CD4-positive, alpha-beta T cell treated with Interleukin-4 for 1 hour (primary cell): ENCODE measurements around the gene TRIM33.
"Not testable (repeated sequence)": the region's sequence is repeated elsewhere in the genome, so short reads cannot be mapped to it uniquely, and the experiment has no call there.

ENCODE experiments used
- DNase-seq, 2 donors: peaks; one replicate each; pipeline ENCODE4 v3.0.0-alpha.2; 2020 to 2022

Gene TRIM33

DNA sequence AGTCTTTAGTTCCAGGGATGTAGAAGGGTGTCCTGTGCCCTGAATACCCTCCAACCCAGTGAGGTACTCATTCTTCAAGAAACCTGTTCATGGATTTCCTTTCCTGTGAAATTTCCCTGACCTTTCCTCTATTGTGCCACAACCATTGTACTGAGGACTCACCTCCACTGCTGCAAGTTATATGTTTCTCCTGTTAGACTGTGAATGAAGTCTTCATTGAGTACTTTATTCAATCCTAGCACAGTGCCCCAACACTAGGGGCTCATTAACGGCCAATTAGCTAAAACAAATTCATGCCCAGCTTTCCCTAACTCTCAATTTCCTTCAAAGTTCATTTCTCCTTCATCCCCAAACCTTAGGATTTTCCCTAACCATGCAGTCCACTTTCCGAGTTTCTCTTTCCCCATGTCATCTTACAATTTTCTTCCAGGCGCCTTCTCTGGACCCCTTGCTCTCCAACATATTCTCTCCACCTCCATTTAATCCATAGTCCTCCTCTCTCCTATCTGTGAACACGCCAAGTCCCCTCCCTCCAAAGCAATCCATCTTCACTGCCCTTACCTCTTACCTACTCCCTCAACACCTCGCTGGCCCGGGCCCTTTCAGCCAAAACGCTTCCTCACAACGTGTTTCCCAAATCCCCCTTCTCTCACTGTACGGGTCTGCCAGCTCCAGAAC is 1.3 kb downstream of the TRIM33 start:
- DNase-seq, result no peak

DNA sequence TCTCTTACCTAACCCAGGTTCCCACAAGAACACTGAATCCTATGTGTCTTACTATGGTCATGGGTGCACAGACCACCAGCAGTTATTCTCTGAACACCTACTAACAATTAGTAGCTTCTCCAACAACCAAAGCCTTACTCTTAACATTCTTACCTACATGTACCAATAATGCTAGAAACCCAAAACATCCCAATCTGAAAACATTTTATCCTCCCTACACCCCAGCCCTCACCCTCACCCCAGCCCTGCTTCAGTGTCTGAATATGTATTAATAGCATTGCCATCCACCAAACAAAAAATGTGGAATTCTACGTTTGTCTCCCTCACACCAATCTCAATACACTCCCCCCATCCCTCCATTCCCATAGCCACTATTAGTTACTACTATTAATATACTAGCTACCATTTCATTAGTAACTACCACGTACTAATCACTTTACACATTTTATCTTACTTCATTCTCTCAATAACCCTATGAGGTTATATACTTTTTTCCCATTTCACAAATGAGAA is 2.6 kb downstream of the TRIM33 start:
- DNase-seq, result no peak

DNA sequence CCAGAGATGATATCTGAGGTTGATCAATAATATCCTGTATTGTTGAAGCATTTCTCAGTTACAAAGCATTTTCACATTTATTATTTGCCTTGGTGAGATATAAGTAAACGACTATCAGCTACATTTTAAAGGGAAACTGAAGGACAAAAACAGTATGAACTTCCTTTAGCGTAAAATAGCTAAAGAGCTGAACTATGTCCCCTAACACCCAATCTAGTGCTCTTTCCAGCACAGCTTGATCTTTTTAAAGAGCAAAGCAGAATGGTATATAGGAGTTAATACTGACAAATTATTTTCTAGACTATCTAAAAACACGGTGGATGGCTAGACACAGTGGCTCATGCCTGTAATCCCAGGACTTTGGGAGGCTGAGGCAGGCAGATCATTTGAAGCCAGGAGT is 3.5 kb downstream of the TRIM33 start:
- no peak for DNase-seq

DNA sequence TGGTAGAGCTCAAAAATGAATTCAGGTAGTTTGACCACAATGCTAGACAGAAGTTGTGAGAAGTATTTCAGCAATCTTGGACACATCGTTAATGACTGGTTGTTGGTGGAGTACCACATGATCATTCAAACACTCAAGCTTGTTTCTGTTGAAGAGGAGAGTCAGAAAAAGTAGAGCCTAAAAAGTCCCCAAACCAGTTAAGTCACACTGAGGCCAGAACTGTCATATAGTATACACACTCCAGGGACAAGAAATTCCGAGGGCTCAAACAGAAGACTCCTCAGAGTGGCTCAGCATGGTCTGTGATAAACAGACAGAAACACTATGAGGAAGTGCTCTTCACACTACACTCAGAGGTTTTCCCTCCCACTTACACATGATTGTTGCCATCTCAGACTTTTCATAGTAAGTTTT is 5.8 kb downstream of the TRIM33 start:
- DNase-seq, result no peak

DNA sequence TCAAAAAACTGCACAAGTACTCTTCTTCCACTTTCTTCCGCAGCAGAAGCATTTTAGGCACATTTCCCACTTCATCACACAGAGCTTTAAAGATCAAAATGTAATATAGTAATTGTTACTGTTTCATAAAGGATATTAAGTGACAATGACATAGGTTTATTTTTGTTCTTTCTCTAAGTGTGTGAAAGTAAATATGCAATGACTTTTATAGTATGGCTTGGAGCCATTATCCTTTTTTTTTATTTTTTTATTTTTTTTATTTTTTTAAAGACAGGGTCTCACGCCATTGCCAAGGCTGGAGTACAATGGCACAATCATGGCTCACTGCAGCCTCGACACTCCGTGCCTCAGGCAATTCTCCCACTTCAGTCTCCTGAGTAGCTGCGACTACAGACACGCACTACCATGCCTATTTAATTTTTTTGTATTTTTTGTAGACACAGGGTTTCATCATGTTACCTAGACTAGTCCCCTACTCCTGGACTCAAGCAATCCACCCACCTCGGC is 7.0 kb downstream of the TRIM33 start:
- no peak for DNase-seq

DNA sequence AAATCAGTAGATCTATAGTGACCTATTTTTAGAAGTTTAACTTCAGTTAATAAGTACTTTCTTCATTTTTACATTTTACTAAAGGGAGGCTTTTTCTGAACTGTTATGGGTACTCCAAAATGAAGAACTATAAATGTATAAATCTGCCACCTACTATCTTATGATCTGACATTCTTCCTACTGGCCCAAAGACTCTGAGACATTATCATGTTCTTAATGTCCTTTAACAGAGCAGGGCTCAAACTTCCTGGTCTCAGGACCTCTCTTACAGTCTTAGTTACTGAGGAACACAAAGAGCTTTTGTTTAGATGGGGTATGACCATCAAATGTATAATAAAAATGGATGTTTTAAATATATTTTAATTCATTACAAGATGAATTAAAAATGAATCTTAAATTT is 8.9 kb downstream of the TRIM33 start:
- no peak for DNase-seq

DNA sequence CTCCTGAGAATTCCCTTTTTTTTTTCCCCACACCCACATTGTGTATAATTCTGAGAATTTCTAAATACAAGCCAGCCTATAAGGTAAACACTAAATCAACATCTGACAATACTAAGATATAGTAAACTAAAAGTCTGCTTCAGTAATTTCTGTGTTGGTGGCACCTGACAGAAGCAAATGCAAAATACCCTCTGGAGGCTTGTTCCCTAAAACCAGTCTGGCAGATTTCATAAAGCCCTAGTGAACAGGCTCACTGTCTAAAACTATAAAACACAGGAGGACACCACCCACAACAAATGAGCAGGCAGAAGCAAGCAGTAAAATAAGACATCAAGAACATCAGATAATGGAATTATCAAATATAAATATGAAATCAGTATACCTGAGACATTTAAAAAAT is 11.5 kb downstream of the TRIM33 start:
- DNase-seq, result no peak

DNA sequence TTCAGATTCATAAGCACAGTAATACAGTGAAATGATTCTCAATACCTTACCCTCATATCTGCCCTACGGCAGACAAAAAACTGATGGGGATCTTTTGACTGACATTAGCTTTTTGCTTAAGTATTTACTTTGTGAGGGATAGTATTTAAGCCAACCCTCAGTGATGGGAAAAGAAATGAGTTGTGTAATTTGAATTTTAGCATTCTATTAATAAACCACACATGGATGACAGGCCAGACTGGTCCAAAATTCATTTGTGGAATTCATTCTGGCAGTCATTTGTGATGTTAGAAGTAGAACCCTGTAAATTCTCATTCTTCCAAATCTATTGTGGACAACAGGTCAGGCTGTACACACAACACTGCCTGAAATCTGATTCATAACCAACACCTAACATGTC is 14.9 kb downstream of the TRIM33 start:
- no peak for DNase-seq

DNA sequence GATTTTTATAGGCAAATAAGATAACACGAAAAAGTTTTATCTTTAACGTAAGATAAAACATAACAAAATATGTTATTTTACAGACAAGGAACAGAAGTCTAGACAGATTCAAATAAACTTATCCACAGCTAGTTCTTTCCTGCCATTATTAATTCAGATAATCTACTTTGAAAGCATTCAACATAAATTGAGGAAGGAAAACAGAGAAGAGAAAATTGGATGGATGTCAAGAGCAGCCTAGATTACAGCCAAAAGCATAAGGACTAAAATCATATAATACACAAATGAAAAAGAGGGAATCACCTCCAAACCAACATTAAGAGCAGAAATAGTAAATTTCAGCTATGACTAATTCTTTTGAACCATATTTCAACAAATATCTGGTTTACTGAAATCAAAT is 15.5 kb downstream of the TRIM33 start:
- DNase-seq, result no peak

DNA sequence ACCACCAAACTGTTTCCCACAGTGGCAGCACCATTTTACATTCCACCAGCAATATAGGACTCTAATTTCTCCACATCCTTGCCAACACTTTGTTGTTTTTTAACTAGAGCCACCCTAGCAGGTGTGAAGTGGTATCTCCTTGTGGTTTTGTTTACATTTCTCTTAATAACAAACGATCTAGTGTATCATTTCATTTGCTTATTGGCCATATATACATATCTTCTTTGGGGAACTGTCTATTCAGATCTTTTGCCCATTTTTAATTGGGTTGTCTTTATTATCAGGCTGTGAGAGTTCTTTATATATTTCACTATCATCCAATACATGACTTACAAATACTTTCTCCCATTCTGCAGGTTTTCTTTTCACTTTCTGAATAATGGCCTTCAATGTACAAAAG is 18.0 kb downstream of the TRIM33 start:
- no peak for DNase-seq

DNA sequence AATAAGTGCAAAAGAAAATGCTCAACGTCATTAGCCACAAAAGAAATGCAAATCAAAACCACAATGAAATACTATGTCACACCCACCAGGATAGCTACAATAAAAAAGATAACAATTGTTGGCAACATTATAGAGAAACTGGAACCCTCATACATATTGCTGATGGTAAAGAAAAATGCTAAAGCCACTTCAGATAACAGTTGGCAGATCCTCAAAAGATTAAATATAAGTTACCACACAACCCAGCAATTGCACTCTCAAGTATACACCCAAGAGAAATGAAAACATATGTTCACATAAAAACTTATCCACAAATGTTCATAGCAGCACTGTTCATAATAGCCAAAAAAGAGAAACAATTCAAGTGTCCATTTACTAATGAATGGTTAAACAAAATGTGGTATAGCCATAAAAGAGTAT is 20.7 kb downstream of the TRIM33 start:
- DNase-seq, result no peak

DNA sequence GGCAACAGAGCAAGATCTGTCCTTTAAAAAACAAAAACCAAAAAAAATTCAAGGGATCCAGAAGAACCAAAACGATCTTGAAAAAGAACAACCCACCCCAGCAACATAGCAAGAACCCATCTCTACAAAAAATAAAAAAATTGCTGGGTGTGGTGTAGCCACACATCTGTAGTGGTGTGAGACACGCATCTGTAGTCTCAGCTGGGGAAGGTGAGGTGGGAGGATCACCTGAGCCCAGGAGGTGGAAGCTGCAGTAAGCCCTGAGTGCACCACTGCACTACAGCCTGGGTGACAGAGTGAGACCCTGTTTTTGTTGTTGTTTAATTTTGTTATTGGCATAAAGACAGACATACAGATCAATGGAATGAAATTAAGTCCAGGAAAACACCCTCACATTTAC is 22.3 kb downstream of the TRIM33 start:
- no peak for DNase-seq

DNA sequence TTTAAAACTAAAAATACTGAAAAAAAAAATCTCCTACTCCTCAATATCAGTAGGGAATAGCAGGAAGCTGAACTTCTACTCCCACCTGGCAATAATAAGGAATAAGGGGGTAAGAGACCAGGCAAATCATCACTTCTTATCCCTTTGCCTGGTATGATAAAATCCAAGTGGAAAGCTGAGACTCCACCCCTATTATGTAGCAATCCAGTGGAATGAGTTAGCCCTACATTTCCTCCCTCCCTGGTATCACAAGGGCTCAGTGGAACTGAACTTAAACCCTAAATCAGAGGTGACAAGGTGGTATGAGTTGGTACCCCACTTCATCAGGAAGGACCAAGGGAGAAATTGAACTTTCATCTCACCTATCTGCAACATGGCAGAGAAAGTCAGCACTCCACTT is 25.7 kb downstream of the TRIM33 start:
- DNase-seq, result no peak

DNA sequence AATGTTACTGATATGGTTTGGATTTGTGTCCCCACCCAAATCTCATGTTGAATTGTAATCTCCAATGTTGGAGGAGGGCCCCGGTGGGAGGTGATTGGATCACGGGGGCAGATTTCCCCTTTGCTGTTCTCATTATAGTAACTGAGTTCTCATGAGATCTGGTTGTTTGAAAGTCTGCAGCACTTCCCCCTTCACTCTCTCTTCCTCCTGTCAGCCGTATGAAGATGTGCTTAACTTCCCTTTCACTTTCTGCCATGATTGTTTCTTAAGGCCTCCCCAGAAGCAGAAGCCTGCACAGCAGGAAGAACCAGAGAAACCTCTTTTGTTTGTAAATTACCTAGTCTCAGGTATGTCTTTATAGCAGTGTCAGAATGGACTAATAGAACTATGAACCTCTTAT is 28.4 kb downstream of the TRIM33 start:
- peak; percentile 43 to 56 for DNase-seq

DNA sequence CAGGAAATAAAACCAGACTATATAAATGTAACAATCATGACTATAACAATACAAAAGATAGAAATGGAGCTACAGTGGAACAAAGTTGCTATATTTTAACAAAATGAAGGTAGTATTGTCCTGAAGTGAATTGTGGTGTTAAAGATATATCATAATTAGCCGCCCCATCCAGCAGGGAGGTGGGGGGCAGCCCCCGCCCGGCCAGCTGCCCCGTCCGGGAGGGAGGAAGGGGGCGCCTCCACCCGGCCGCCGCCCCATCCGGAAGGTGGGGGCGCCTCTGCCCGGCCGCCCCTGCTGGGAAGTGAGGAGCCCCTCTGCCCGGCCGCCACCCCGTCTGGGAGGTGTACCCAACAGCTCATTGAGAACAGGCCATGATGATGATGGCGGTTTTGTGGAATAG is 31.4 kb downstream of the TRIM33 start:
- DNase-seq, result not testable (repeated sequence)

DNA sequence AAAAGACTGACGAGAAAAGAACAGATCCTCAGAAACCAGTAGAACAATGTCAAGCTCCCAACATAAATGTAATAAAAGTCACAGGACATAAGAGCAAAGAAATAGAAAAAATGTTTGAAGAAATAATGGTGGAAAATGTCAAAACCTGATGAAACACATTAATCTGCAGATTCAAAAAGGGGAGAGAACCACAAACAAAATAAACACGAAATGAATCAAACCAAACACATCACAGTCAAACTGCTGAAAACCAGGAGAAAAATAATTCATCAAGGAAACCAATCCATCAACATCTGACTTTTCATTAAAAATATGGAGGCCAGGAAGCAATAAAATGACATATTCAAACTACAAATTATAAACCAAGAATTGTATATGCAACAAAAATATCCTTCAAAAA is 31.9 kb downstream of the TRIM33 start:
- no peak for DNase-seq

DNA sequence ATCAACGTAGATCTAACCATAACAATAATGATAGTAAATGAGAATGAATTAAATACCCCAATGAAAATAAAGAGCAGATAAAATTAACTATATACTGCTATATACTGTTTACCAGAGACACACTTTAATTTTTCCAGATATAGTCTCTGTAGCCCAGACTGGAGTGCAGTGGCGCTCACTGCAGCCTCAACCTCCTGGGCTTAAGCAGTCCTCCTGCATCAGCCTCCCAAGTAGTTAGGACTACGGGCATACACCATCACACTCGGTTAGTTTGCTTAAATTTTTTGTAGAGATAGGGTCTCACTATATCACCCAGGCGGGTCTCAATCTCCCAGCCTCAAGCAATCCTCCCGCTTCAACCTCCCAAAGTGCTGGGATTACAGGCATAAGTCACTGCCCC is 37.2 kb downstream of the TRIM33 start:
- no peak for DNase-seq

DNA sequence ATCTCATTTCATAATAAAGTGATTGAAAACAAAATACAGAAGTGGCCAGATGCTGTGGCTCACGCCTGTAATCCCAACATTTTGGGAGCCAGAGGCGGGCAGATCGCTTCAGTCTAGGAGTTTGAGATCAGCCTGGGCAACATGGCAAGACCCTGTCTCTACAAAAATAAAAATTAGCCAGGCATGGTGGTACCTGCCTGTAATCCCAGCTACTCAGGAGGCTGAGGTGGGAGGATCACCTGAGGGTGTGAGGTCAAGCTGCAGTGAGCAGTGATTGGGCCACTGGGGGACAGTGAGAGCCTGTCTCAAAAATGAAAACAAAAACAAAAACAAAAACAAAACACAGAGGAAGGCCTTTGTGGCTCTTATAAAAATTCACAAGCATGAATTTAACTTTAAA is 38.6 kb downstream of the TRIM33 start:
- DNase-seq, result no peak

DNA sequence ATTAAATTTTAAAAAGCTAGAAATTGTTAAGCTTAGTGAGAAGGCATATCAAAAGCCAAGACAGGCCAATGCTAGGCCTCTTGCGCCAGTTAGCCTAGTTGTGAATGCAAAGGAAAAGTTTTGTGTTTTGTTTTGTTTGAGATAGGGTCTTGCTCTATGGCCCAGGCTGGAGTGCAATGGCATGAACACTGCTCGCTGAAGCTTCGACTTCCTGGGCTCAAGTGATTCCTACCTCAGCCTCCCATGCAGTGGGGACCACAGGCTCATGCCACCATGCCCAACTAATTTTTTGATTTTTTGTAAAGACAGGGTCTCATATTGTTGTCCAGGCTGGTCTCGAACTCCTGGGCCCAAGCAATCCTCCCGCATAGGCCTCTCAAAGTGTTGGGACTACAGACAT is 40.3 kb downstream of the TRIM33 start:
- DNase-seq, result no peak

DNA sequence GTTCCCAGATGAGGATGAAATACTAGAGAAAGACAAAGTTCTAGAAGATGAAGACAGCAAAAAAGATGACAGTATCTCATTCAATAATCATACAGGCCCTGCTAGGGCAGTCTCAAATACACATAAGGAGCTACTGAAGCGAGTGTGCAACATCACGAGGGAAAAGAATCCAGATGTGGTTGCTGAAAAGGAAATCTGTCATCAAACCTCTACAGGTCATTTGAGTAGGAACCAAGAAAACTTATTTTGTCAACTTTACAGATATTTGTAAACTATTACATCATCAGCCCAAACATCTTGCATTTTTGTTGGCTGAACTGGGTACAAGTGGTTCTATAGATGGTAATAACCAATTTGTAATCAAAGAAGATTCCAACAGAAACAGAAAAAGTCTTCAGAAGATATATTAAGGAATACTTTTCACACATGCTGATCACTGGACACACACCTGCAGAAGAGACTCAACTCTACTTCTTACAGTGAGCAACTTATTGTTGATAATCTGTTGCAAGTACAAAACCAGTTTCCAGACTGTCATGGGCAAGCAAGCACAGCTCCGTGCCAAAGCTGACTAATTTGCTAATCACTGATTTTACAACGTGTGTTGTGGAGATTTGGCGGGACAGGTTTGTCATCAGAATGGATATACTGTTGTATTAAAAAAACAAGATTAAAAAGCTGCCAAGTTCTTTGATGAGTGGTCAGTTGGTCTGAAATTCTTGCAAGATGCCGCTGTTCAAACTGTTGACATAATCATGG is 42.1 kb downstream of the TRIM33 start:
- no peak for DNase-seq

DNA sequence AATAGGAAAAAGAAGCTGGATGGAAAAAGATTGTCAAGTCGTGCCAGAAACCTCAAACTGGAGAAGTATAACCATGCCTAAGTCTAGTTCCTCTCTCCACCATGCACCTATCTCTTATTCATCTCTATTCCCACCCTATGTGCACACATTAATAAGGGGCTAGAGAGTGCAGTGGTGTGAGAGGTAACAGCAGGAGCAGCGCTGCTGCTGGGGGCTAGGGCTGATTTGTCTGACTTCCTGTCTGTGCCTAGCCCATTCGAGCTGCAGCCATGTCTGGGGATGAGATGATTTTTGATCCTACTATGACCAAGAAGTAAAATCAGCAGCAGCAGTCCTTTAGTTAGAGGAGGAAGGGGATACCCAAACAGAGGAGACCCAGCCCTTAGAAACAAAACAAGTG is 43.0 kb downstream of the TRIM33 start:
- no peak for DNase-seq

DNA sequence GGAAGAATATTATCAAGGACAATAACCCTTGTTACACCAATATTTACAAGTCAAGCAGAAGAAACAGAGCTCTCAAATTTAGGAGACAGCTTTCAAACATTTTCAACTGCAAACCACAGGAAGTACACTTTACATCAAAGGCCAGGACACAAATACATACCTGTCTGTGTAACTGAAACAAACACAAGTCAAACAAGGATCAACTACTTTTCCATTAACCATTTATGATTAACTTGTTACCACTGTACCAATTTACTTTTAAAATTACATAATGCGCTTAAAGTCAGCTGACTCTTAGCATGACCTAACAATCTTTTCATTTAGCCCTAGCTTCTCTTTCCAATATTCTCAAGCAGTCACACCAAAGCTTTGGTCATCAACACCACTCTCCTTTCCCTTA is 43.5 kb downstream of the TRIM33 start:
- peak in 1 of 2 donors; percentile 29 for DNase-seq

DNA sequence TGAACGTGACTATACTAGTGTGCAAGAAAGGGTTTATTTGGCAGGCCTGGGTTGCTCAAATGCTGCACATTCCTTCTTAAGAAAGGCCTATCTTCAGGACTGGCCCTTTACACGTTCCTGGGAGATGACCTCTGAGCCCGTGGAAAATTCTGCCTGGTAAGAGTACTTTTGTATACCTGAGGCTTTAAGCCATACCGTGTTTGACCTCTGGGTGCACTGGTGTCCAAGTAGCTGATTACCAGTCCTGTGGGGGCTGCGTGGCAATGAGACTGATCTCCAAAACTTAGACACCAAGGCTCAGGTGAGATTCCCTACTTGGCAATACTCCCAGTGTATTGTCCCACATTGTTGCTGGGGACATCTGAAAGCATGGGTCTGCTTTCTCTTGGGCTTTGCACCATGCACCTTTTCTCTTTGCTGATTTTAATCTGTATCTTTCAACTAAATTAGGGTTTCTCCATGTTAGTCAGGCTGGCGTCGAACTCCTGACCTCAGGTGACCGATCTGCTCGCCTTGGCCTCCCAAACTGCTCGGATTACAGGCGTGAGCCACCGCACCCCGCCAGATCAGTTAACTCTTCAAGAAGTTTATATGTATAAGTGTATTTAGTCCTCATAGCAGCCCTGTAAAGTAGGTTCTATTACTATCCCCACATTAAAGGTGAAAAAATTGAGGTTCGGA is 44.5 kb downstream of the TRIM33 start:
- no peak for DNase-seq

DNA sequence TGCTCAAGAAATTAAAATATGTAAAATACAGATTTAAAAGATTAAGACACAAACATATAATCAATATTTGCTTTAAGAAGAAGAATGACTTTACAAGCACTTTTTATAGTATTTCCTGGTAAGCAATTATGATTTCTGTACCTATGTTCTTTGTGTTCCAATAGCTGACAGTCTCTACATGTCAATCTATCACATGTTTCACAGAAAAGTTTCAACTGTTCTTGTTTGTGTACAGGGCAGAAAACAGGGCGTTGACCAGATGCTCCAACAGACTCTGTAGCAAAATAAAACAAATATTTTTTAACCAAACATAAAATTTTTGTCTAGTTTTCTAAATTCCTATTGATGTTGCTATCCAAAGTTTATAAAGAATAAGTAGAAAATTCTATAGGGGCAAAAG is 48.0 kb downstream of the TRIM33 start:
- DNase-seq, result no peak
